Activated CD4-positive, alpha-beta T cell treated with anti-CD3 and anti-CD28 coated beads, Interleukin-2, amount 10 ng/mL, durations not matched to agents 7 days and 5 days (primary cell): ENCODE data around the gene CPNE2. TPM values are rescaled to one million over a fixed set of nuclear protein-coding genes. Genes with fewer than 3 reads are reported as not detected.
A peak's percentile ranks its signal among the peaks of the same experiment; 100 is the strongest.
"Not testable (repeated sequence)": the region's sequence is repeated elsewhere in the genome, so short reads cannot be mapped to it uniquely, and the experiment has no call there.

Experiments used
- CTCF ChIA-PET: fragments of 350-600 bp; sonication (Branson Sonifier 250); formaldehyde crosslinking; loops from one replicate; lab custom pipeline; 2021; ENCODE audit warnings: antibody characterized with exemption; lab: Charles Lee
- POLR2A ChIA-PET: fragments of 350-600 bp; sonication (Branson Sonifier 250); formaldehyde crosslinking; loops from one replicate; lab custom pipeline; 2021; ENCODE audit warnings: antibody characterized with exemption; lab: Charles Lee
- DNase-seq: peaks from one replicate; pipeline ENCODE4 v3.0.0-alpha.2; 2020
- H3K27ac Mint-ChIP-seq: one replicate; pipeline ENCODE4 v1.8.0; 2021; ENCODE audit warnings: mild to moderate bottlenecking, moderate library complexity, mixed read lengths
- H3K27me3 Mint-ChIP-seq: one replicate; pipeline ENCODE4 v1.8.0; 2021; ENCODE audit warnings: mixed read lengths
- H3K36me3 Mint-ChIP-seq: one replicate; pipeline ENCODE4 v1.8.0; 2021; ENCODE audit warnings: low read depth, mixed read lengths
- H3K4me1 Mint-ChIP-seq: one replicate; pipeline ENCODE4 v1.8.0; 2021; ENCODE audit warnings: mixed read lengths
- H3K4me3 Mint-ChIP-seq: one replicate; pipeline ENCODE4 v1.8.0; 2021; ENCODE audit warnings: mild to moderate bottlenecking, moderate library complexity, mixed read lengths
- H3K9me3 Mint-ChIP-seq: one replicate; pipeline ENCODE4 v1.8.0; 2021; ENCODE audit warnings: mixed read lengths
- total RNA-seq, 2 experiments: library from RNA; stranded (reverse); gene quantifications; one replicate each; pipeline ENCODE4 v1.2.3, GENCODE V29; 2021

Gene CPNE2
- total RNA-seq, 2 experiments from 2014 or later: 3.1 to 3.6 TPM

DNA sequence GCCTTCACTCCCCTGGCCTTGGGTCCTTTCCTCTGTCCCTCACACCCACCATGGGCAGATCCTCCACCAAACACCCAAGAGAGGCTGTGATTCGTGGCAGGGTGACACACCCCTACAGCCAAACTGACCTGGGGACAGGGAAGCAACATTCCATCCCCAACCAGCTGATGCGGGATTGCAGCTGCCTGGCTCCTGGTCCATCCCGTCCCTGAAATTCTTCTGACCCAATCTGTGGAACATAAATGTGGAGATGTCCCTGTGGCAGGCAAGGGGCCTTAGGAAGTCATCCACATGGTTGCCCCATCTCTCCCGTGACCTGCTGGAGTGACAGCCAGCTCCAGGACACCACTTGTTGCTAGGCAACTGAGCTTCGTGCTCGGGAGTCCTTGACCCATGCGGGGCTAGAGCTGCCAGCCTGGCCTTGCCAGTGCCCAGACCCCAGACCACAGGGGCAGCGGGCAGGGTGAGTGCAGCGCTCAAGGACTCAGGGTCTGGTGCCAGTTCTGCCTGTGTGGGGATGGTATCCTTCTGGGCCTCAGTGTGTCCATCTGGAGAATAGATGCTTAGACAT lies 34.0 kb upstream of the CPNE2 start:
- Mint-ChIP-seq H3K4me1 (peaks cover 2% of the 10 kb centered on the region), H3K36me3 (peaks cover 66% of the 10 kb centered on the region), H3K4me3 (no peak overlapping the region), H3K9me3 (no peaks in the 10 kb centered on the region), H3K27me3 (no peaks in the 10 kb centered on the region), H3K27ac (no peak overlapping the region)
- ChIA-PET POLR2A (no interaction called here), CTCF (interaction anchor here (1.7 kb wide), 1 partner anchor 26 kb away, joined by 6 read pairs; no protein-coding TSS in a partner anchor)
- no peak for DNase-seq

DNA sequence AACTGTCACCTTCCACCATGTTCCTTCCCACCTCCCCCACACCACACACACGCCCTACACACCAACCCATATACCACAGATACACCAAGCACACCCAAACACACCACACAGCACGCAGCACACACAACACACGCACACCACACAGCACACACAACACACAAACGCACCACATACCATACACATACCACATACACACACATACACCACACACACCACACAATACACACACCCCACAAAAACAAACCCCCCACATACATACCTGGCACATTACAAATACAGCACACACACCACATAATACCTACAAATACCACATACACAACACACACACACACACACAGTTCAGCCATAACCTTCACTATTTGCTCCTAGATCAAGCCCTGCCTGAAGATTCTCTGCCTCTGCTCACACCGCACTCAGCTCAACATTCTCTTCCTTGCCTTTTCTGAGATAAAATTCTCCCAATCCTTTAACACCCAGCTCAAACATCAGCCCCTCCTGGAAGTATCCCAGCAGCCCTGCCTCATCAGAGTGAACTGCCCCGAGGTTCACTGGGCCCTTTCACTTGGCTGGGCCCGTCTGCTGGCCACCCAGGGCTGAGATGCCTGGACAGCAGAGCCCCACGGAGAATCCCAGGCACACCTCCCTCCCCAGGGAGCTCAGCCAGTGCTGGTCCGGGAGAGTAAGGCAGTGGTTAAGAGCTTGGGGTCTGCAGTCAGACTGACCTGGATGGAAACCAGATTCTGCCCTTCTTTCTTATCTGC lies 31.9 kb upstream of the CPNE2 start:
- POLR2A ChIA-PET: no interaction called here
- peaks cover 57% of the 10 kb centered on the region for H3K36me3 Mint-ChIP-seq

DNA sequence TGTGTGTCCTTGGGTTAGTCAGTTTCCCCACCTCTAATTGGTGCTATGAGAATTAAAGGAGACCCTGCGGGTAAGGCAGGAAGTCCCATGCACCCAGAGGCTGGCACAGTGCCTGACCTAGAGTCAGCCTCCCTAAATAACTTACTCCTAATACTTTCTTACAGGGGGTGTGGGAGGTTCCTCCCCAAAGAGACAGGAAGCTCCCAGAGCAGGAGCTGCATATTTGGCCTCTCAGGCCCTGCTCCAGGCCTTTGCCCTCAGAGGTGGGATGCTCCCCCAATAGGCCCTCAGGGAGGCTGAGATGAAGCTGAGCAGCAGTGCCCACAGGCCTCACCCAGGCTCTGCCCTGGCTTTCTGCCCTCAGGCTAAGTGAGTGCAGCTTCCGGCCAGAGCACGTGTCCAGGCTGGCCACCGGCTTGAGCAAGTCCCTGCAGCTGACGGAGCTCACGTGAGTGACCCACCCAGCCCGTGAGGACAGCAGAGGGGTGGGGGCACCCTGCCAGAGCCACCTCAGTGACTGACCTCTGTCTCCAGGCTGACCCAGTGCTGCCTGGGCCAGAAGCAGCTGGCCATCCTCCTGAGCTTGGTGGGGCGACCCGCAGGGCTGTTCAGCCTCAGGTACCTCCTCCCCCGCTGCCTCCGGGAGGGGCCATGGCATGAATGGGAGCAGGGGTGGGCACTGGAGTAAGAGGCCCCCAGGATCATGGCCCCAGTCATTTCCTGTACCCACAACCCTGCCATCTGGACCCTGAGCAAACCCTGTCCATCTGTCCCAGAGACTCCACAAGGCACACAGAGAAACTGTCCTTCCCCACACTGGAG lies 31.1 kb upstream of the CPNE2 start:
- Mint-ChIP-seq H3K4me1 (peaks cover 2% of the 10 kb centered on the region), H3K27me3 (no peaks in the 10 kb centered on the region), H3K27ac (peak overlapping the region; percentile 26), H3K36me3 (peaks cover 52% of the 10 kb centered on the region), H3K9me3 (no peaks in the 10 kb centered on the region), H3K4me3 (no peak overlapping the region)
- CTCF ChIA-PET: interaction anchor here (1.0 to 2.5 kb wide), 4 partner anchors 8 to 16 kb away, joined by 3 to 12 read pairs (median 3); no protein-coding TSS in a partner anchor
- POLR2A ChIA-PET: no interaction called here
- DNase-seq: no peak

More for the DNA sequence above, 31.9 kb upstream of the CPNE2 start:
- H3K27me3 Mint-ChIP-seq: no peaks in the 10 kb centered on the region
- no peak for DNase-seq
- H3K27ac Mint-ChIP-seq: no peak overlapping the region
- CTCF ChIA-PET: interaction anchor here (1.0 to 2.5 kb wide), 4 partner anchors 9 to 16 kb away, joined by 3 to 12 read pairs (median 3); no protein-coding TSS in a partner anchor
- no peaks in the 10 kb centered on the region for H3K9me3 Mint-ChIP-seq
- H3K4me1 Mint-ChIP-seq: peaks cover 2% of the 10 kb centered on the region
- H3K4me3 Mint-ChIP-seq: no peak overlapping the region

DNA sequence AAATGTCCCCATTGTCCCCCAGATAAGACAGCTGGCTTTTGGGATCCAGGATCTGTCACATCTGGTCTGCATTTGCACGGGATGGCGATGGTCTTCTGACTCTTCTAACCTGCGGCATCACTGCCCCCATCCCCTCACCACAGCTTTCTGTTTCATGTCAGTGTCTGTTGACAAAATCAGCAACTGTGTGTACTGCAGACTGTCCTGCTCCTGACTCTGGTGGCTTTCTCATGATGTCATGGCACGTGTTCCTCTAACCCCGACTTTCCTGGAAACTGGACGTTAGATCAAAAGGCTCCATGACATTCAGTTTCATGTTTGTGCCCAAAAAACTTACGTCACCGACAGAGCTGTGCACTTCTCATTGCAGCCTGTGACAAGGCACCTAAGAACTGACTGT lies 30.1 kb upstream of the CPNE2 start:
- no peak for DNase-seq
- peak overlapping the region; percentile 41 for H3K27ac Mint-ChIP-seq
- ChIA-PET CTCF (interaction anchor here (1.4 to 2.5 kb wide), 2 partner anchors 9 to 15 kb away, joined by 3 to 12 read pairs; no protein-coding TSS in a partner anchor), POLR2A (no interaction called here)
- no peaks in the 10 kb centered on the region for H3K9me3 Mint-ChIP-seq
- no peak overlapping the region for H3K4me3 Mint-ChIP-seq
- H3K4me1 Mint-ChIP-seq: peaks cover 2% of the 10 kb centered on the region
- H3K36me3 Mint-ChIP-seq: peaks cover 58% of the 10 kb centered on the region
- H3K27me3 Mint-ChIP-seq: no peaks in the 10 kb centered on the region

DNA sequence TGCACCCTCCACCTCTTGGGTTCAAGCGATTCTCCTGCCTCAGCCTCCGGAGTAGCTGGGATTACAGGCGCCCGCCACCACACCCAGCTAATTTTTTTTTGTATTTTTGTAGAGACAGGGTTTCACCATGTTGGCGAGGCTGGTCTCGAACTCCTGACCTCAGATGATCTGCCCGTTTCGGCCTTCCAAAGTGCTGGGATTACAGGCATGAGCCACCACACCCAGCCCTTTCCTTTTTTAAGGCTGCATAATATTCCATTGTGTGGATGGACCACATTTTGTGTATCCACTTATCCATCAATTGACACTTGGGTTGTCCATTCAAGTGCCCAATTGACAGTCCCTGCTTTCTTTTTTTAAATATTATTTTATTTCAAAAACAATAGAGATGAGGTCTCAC lies 29.2 kb upstream of the CPNE2 start:
- not testable (repeated sequence) for H3K9me3 Mint-ChIP-seq, H3K27me3 Mint-ChIP-seq, H3K27ac Mint-ChIP-seq, H3K4me1 Mint-ChIP-seq, DNase-seq, H3K4me3 Mint-ChIP-seq
- POLR2A ChIA-PET: interaction anchor here (0.7 kb wide), 1 partner anchor 30 kb away, joined by 3 read pairs; no protein-coding TSS in a partner anchor
- CTCF ChIA-PET: interaction anchor here (0.6 kb wide), 1 partner anchor 9 kb away, joined by 3 read pairs; no protein-coding TSS in a partner anchor
- peaks cover 53% of the 10 kb centered on the region for H3K36me3 Mint-ChIP-seq

DNA sequence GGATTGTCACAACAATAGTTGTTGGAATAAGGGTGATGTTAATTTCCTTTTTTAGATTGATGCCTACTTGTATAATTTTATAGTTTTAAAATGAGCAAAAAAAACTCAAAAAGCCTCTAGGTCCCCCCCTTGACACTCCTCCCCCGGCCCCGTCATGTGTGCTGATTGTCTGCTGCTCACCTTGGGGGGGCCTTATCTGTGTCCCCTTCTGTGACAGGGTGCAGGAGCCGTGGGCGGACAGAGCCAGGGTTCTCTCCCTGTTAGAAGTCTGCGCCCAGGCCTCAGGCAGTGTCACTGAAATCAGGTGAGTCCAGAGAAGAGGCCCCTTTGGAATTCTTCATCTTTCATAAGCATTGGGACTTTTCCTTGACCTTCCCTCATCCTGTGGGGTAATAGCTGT lies 27.4 kb upstream of the CPNE2 start:
- no peak overlapping the region for H3K4me3 Mint-ChIP-seq
- H3K27ac Mint-ChIP-seq: no peak overlapping the region
- peaks cover 8% of the 10 kb centered on the region for H3K4me1 Mint-ChIP-seq
- CTCF ChIA-PET: interaction anchor here (1.1 to 3.3 kb wide), 2 partner anchors 12 to 19 kb away, joined by 3 to 12 read pairs; no protein-coding TSS in a partner anchor
- DNase-seq: no peak
- H3K9me3 Mint-ChIP-seq: no peaks in the 10 kb centered on the region
- H3K36me3 Mint-ChIP-seq: peaks cover 54% of the 10 kb centered on the region
- POLR2A ChIA-PET: no interaction called here
- H3K27me3 Mint-ChIP-seq: no peaks in the 10 kb centered on the region

DNA sequence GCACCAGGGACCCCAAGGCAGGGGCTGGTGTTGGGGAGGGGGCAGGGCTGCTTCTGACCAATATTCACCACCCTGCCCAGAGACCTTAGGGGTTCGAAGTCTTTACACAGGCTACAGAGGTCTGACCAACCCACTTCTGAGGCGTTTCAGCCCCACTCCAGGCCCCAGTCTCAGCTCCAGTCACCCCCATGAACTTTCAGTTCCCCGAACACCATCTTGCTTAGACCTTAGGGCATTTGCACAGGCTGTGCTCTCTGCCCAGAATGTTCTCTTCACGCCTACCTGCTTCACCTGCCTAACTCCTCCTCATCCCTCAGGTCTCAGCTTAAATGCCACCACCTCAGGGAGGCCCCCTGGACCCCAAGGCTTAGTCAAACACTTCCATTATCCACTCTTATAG lies 25.8 kb upstream of the CPNE2 start:
- Mint-ChIP-seq H3K9me3 (no peaks in the 10 kb centered on the region), H3K36me3 (peaks cover 56% of the 10 kb centered on the region), H3K27ac (no peak overlapping the region), H3K4me1 (peaks cover 11% of the 10 kb centered on the region), H3K4me3 (no peak overlapping the region), H3K27me3 (no peaks in the 10 kb centered on the region)
- ChIA-PET POLR2A (no interaction called here), CTCF (interaction anchor here (0.6 to 3.3 kb wide), 6 partner anchors 10 to 710 kb away, joined by 3 to 12 read pairs (median 4); no protein-coding TSS in a partner anchor)
- no peak for DNase-seq

DNA sequence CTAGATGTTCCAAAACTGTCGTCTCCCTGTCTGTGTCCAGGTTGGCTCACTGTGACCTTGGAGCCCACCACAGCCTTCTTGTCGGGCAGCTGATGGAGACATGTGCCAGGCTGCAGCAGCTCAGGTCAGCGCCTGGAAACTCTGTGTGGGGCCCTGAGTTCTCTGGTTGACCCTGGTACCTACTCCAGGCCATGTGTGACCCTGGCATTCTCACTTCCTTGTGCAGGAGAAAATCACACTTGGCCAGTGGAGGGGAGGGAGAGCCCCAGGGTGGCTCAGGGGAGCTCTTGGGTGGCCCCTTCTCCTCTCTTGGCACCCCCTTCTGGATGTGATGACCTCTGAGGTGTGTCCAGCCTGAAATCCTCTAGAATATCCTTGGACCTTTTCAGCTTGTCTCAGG lies 25.0 kb upstream of the CPNE2 start:
- Mint-ChIP-seq H3K9me3 (no peaks in the 10 kb centered on the region), H3K27ac (peak overlapping the region; percentile 33), H3K27me3 (no peaks in the 10 kb centered on the region), H3K4me3 (no peak overlapping the region), H3K36me3 (peaks cover 56% of the 10 kb centered on the region), H3K4me1 (peaks cover 11% of the 10 kb centered on the region)
- CTCF ChIA-PET: interaction anchor here (1.1 to 3.3 kb wide), 5 partner anchors 9 to 103 kb away, joined by 3 to 12 read pairs (median 5); no protein-coding TSS in a partner anchor
- POLR2A ChIA-PET: interaction anchor here (0.6 kb wide), 1 partner anchor 12 kb away, joined by 5 read pairs; no protein-coding TSS in a partner anchor
- DNase-seq: no peak

DNA sequence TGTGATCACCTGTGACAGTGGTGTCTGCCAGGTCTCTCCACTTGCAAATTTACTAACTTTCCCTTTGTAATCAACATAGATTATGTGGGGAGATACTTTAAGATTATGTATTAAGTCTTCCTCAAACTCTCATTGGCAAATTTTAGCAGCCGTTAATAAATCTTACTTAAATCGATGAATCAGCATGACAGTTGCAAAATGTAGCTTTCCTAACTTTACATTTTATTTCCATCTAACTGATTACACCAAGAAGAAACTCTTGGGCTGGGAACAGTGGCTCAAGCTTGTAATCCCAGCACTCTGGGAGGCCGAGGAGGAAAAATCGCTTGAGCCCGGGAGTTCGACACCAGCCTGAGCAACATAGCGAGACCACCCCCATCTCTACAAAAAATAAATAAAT lies 23.3 kb upstream of the CPNE2 start:
- ChIA-PET CTCF (interaction anchor here (1.6 to 1.9 kb wide), 5 partner anchors 8 to 24 kb away, joined by 3 to 7 read pairs (median 6); partner anchors contain the start of gene CPNE2), POLR2A (no interaction called here)
- H3K36me3 Mint-ChIP-seq: peaks cover 66% of the 10 kb centered on the region
- H3K9me3 Mint-ChIP-seq: no peaks in the 10 kb centered on the region
- no peak for DNase-seq
- H3K4me3 Mint-ChIP-seq: no peak overlapping the region
- H3K4me1 Mint-ChIP-seq: peaks cover 14% of the 10 kb centered on the region
- H3K27ac Mint-ChIP-seq: no peak overlapping the region
- no peaks in the 10 kb centered on the region for H3K27me3 Mint-ChIP-seq

DNA sequence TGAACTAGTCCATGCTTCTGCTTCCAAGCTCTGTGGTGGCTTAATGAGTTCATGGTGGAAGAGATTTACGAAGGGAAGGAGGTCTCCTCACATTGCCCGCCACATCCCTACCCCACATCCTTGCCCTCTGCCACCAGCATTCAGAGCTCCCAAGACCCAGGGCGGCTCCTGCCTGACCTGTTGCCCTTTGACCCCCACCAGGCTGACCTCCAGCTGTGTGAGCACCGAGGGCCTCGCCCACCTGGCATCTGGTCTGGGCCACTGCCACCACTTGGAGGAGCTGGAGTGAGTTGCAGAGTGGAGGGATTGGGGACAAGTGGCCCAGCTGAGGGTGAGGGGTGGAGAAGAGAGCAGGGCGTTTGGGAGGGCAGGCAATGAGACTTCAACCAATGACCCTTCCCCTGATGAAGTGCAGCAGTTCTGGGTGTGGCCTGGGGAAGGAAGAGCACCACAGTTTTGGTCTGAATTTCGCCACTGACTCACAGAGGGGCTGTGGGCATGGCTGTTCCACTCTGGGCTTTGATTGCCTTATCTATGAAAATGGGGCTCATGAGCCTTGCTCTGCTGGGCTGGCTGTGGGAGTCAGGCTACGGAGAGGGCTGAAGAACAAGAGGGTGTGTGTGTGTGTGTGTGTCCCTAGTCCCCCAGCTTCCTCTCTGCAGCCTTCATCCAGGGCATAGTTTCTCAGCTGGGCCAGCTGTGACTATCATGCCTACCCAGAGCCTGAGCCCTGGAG lies 22.6 kb upstream of the CPNE2 start:
- ChIA-PET CTCF (interaction anchor here (0.9 to 1.9 kb wide), 6 partner anchors 9 to 43 kb away, joined by 3 to 7 read pairs (median 6); partner anchors contain the start of gene CPNE2), POLR2A (no interaction called here)
- Mint-ChIP-seq H3K36me3 (peaks cover 64% of the 10 kb centered on the region), H3K9me3 (no peaks in the 10 kb centered on the region), H3K27ac (peak overlapping the region; percentile 79), H3K4me3 (no peak overlapping the region), H3K27me3 (no peaks in the 10 kb centered on the region), H3K4me1 (peaks cover 14% of the 10 kb centered on the region)
- DNase-seq: no peak

DNA sequence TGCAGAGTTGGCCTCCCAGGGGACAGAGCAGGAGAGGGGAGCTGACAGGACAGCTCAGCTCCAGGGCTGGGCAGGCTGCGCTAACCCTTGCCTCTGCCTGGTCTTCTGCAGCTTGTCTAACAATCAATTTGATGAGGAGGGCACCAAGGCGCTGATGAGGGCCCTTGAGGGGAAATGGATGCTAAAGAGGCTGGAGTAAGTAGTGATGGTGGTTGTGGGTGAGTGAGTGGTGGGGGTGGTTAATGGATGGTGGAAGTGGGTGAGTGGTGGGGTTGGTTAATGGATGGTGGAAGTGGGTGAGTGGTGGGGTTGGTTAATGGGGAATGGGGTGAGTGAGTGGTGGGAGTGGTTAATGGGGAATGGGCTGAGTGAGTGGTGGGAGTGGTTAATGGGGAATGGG lies 22.0 kb upstream of the CPNE2 start:
- ChIA-PET CTCF (interaction anchor here (0.9 to 1.9 kb wide), 6 partner anchors 9 to 44 kb away, joined by 3 to 7 read pairs (median 6); partner anchors contain the start of gene CPNE2), POLR2A (no interaction called here)
- no peaks in the 10 kb centered on the region for H3K9me3 Mint-ChIP-seq
- DNase-seq: no peak
- peaks cover 14% of the 10 kb centered on the region for H3K4me1 Mint-ChIP-seq
- H3K27ac Mint-ChIP-seq: peak overlapping the region; percentile 79
- H3K36me3 Mint-ChIP-seq: peaks cover 63% of the 10 kb centered on the region
- H3K4me3 Mint-ChIP-seq: no peak overlapping the region
- no peaks in the 10 kb centered on the region for H3K27me3 Mint-ChIP-seq
